GM19239 (cell line): ENCODE data around the gene SNPH.
A peak's percentile ranks its signal among the peaks of the same experiment; 100 is the strongest.

Experiments used
- DNase-seq: peaks from one replicate; pipeline ENCODE4 v3.0.0; 2011; ENCODE audit warnings: low spot score; ENCODE audit not compliant: insufficient read length
- FAIRE-seq: peaks from 2 replicates; lab custom pipeline; 2011; peaks lifted over from hg19 to GRCh38; lab: Jason Lieb, UNC

The SNPH gene

DNA sequence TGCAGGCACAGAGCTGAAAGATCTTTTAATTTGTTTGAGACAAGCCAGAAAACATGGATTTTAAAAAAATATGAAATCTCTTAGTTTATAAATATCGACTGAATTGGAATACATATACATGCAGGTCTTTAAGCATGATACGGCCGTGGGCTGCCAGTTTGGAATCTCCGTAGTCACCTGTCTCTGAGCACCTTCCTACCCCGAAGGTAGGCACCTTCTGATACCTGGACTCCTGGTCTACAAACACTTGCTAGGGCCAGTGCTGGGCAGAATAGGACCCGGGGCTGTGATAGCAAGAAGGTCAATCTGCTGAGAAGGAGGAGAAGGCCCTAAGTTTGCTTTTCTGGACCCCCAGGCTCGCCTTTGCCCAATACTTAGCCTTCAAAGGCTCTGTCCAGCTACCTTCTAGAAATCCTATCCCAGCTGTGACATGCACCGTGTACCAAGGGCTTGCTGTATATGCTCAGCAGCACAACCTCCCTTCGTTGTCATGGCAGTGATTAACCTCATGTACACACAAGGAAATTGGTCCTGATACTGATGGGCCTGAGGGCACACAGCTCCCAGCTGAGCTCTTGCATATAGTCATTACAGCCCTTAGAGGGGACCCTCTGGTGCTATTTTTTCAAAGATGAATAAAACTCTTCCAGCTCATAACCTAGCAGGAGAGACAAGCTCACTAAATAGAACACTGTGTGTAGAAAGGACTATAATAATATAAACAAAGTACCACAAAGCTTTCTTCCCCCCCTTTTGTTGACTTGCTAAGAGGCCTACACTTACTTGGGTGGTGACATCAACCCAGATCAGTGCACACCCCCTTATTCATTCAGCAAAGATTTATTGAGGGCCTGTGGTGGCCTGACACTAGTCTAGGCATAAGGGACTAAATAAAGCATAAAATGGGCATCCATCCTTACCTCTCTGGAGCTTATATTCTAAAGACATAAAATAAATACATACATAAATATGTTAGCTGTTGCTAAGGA is 17.7 kb downstream of the SNPH start:
- DNase-seq: no peak
- FAIRE-seq: no peak

DNA sequence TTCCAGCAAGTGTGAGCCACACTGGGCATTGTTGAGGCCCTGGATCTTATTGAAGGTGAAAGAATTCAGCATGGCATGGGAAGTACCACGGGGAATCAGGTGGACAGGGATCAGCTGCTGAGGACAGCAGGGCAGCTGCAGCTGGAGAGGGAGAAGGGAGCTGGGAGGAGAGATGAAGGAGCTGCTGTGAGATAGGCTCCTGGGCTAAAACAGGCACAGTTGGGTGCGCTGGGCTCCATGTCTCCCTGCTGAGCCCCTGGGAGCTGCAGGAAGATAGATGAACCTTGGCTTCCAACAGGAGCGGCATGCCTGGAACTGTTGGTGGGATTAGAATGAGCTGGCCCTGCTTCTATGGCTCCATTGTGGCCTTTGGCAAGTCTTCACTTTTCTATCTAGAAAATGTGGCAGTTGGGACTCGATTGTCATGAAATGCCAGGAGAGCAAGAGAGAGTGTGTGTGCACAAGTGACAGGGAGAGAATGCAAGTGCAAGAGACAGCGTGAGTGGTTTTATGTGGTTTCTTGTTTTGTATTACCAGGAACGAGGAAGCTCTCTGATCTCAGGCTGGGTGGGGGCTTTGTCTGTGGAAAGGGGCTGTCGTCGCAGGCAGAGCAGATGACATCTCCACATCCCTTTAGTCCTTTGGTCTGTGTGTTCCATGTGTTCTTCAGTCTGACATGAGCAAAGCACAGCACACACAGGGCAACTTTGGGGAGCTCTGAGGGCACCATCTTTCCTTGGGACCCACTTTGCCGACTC is 20.4 kb downstream of the SNPH start:
- FAIRE-seq: no peak
- no peak for DNase-seq

DNA sequence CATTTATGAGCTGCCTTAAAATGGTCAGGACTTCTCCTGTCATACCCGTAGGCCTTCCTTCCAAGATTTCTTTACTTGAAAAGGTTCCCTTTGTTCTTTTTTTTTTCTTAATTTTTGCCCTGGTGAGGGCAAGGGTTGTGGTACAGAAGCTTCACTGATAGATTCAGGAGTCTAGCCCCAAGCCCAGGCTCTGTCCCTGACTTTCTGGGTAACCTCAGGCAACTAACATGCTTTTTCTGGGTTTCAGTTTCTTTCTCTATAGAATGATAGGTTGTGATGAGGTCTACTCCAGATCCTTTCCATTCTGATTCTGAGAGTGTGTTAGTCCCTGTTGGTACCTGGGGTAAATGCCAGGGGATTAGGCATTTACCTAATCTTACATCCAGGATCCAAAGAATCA is 21.2 kb downstream of the SNPH start:
- FAIRE-seq (no peak), DNase-seq (no peak)

DNA sequence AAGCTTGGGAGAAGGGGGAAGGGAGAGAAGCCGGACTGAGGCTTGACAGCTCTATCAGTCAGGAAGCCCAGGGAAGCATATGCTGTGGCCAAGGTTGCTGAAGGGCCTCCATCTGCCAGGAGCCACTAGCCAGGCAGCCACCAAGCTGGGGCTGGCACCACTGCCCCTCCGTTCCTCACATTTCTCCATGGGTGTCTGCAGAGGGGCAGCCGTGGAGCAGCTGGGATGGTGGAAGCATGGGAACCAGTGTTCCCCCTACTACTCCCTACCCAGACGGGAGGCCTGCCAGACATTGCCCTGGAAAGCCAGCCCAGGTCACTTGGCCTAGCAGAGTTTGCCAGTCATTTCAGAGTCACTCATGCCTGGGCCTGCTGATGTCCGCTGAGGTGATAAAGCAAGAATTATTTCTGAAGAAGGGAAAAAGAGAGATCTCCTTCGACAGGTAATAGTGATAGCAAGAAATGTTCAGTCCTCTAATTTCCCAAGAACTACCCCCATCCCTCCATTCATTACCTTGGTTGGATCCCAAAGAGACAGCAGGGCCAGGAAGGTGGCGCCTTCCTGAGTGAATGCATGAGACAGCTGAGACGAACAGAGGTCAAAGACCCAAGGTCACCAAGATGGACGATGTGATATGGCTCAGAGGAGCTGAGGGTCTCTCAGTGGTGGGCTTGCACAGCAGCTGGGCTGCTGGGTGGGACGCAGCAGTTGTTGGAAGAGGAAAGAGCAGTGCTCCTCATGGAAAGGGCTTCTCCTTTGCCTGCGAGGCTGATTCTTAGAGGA is 21.9 kb downstream of the SNPH start:
- FAIRE-seq (no peak), DNase-seq (no peak)

DNA sequence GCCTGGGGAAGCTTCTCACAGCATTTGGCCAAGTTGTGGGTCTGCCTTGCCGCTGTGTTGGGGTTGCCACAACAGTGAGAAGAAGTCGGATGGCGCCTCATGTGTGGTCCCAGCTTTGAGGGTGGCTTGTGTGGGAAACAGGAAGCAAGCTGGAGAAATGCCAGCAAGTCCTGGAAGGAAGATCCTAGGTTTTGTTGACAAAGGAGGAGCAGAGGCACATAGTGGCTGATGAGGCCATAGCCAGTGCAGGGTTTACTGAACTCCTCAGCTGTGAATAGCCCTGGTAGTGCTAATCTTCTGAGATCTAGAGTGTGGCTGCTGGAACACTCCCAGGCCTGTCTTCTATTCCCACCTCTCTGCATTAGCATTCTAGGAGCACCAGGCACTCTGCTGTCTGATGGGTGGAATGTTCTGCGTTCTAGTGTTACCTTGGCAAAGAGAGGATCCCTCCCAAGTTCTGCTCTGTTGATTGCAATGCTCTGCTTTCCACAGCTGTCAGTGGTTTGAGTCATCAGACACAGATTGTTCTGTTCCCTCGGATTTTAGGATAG is 25.2 kb downstream of the SNPH start:
- FAIRE-seq: no peak

DNA sequence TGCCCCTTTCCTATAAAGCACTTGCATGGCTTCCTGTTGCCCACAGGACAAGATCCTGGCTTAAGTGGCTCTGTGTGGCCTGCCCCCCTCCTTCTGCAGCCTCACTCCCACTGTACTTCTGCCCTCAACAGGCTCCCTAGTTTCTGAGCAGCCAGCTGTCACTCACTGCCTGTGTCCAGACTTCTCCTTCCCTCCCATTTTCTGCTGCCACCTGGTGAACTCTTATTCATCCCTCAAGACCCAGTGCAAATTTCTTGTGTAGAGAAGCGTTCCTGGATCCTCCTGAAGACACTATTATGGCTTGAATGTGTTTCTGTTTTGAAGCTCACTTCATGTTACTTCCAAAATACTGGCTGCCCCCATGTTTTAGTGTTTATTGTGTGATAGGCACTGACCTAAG is 26.5 kb downstream of the SNPH start:
- DNase-seq (no peak), FAIRE-seq (no peak)

More for the DNA sequence above, 25.2 kb downstream of the SNPH start:
- no peak for DNase-seq

DNA sequence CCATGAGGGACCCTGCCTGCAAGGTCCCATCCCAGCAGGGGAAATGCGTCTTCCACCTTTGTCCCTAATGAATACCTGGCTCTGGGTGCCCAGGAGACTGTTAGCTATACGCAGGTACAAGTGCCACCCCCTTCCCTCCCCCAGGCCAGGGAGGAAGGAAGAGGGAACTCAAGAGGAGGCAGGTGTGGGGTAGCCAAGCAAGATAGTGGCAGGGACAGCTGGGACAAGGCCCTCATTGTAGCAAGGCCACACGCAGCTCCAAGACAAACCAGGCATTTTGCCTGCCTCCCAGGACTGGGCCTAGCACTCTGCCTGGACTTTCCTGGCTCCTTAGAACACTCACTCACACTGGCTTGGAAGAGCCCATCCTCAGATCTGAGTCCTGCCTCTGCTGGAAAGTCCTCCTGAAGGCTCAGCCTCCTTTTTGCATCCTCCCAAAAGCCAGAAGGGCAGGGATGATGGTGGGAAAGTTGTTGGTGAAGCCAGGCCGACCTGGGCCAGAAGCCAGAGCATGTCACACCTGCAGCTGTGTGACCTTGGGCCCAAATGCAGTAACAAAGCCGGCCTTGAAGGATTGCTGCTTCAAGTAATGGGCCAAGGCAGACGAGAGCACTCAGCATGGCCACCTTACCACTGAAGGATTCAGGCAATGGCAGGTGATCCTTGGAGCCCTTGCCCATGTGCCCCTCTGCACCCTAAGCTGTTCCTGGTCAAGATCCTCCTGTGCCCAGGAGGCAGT is 27.7 kb downstream of the SNPH start:
- no peak for DNase-seq
- no peak for FAIRE-seq

DNA sequence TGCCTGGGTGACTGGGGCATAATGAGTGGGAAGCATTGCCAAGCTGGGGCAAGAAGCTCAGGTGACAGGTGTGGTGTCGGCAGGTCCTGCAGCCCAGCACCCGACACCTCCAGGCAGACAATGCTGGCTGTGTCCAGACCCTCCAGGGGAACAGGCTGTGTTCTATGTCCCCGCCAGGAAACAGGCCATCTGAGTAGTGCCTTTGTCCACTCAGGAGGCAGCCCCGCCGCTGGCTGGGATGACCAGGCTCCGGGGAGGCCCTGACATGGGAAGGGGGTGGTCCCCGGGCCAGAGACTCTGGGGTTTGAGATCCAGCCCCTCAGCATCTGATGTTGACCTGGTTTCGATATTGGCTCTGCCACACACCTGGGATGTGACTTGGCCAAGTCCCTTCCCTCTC is 28.4 kb downstream of the SNPH start:
- no peak for DNase-seq
- FAIRE-seq: no peak

DNA sequence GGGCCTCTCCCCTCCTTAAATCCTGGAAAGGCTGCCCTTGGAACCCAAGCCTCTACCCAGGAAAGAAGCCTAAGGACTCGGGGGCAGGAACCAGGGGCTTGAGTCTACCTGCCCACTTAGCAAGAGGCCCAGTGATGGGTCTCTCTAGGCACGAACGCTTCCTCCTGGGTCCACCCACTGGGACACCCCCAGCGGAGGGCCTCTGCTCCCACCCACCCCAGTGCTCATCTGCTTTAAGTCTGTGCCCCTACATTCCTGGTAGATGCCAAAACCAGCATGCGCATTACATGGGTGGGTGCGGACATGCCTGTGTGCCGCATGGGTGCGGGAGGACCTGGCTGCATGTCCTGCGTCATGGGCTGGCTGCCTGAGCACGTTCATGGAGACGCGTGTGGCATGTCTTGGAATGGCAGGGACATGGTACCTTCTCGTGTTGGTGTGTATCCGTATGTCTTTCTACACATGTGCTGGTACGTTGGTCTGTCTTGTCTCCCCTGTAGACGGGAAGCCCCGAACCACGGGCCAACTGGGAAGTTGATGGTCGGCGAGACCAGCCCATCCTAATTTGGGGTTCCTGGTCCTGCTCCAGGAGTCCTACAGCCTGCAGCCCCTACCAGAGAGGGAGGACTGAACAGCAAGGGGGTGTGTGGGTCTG is 29.3 kb downstream of the SNPH start:
- FAIRE-seq (no peak), DNase-seq (no peak)

DNA sequence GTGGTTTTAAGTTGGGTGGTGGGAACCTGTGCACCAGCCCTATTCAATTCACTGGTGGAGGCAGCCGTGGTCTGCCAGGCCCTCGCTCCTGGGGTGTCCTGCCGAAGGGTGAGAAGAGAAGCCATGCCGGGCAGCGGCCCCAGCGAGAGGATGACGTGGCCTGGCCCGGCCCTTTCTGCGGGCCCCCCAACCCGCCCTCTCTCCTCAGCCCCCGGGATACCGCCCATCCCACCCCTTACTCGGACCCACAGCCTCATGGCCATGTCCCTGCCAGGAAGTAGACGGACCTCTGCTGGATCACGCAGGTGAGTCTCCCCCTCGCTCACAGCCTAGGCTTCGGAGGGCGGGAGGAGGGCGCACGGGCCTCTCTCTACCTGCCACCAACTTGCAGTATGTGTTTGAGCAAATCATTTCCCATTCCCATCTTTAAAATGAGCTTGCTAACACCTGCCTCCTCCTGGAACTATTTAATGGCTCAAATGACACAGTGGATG is 30.1 kb downstream of the SNPH start:
- DNase-seq: no peak
- no peak for FAIRE-seq

DNA sequence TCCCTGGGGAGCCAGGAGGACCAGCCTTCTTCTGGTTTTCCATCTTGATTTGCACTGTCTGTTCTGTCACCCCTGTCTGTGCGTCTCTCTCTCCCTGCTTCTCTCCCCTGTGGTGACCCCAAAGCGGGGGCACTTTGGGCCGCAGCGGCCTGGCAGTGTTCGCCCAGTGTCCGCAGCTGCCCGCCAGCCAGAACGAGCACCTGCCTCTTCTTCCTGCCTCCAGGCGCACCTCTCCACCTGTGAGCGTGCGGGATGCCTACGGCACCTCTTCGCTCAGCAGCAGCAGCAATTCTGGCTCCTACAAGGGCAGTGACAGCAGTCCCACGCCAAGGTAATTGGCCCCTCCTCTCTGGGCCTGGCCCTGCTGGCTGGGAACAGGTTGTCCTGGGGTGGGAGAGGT is 30.8 kb downstream of the SNPH start:
- no peak for FAIRE-seq
- no peak for DNase-seq

DNA sequence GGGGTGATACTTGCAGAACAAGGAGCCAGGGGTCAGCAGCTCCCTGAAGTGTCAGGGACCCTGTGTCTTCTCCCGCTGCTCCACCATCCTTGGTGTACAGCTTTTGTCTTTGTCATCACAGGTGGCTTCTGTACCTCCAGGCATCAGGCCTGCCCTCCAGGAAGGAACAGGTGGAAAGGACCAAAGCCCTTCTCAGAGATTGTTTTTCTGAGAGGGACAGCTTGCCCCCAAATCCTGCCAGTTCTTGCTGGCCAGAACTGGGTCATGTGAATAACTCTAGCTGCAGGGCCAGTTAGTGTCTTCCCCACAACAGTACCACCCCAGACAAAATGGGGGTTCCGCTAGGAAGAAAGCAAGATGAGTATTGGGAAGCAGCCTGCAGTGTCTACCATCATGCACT is 31.4 kb downstream of the SNPH start:
- DNase-seq (no peak), FAIRE-seq (no peak)

DNA sequence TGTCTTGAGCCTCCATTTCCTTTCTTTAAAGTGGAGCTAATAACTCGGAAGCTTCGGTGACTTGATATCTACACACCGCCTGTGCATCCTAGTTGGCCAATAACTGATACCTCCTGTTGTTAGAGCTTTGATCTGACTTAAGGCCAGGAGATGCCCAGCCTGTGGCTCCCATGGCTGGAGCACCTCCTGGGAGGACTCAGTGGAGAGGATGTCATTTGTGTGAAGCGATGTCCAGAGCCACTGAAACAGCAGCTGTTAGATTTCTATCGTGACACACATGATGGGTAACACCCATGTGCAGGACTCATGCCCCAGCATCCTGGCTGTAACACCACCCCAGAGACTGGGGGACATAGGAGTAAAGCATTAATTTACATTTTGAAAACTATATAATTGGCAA is 32.1 kb downstream of the SNPH start:
- DNase-seq: no peak
- no peak for FAIRE-seq

DNA sequence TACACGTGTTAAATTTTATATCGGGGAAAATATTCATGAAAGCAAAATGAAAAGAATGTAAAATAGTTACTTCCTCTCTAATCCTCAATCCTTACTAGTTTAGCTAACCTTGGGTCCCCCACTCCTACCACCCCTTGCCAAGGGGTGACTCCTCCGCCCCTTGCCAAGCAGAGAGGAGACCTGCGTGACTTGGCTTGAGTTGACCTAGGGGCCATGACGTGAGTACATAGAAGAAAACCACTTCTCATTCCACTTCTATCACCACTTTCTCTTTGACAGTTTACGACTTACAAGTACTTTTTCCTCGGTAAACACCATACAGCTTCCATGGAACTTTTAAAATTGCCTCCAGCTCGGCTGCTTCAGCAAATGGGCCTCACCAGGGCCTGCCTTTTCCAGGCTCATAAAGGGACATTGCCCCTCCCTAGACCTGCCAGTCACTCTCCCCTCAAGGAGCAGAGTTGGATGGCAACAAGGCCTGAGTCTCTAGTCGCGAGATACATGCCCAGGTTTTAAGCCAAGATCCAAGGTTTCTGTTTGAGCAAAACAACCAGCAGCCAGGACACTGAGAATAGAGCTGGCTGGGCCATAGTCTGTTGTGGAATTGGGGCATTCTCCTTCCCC is 32.9 kb downstream of the SNPH start:
- FAIRE-seq: no peak
- DNase-seq: no peak

DNA sequence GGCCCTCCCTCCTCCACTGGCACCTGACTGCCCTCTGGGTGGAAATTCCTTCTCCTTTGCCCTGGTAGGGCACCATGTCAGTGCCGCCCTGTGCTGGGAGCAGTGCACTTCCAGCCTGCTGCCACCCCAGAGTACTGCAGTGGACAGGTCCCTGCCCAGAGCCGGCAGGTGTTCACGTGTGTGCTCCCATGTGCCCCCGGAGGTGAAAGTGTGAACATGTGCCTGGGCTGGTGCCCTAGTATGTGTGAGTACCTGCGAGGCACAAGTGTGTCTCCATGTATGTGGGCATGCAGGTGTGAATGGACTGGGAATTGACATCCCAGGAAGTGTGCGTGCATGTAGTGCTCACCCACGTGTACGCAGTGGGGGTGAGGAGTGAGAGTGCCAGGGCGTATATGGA is 33.4 kb downstream of the SNPH start:
- FAIRE-seq (no peak), DNase-seq (peak; percentile 55)

DNA sequence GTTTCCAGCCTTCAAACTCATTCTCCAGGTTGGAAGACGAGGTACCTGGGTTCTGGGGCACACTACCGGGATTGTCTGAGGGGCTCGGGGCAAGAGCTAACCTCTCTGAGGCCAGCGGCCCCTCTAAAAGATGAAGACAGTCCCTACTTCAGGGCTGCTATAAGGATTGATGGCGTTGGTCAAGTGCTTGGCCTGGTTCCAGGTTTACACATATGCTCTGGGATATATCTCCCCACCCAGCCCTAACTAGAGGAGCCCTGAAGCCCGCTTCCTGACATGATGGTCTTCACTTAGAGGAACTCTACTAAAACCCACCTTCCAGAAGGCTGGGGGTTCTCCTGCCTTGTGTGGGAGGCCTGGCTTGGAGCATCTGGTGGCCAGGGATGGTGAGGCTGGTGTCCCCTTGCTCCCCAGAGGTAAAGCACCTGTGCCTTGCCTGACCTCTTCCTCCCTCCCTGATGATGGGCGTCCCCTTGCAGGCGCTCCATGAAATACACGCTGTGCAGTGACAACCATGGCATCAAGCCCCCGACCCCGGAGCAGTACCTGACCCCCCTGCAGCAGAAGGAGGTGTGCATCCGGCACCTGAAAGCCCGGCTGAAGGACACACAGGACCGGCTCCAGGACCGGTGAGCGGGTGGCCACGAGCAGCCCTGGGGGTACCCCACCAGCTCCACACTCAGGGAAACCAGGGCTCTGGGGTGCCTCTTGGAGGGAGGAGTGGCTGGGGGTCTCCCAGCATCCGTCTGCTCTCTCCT is 34.2 kb downstream of the SNPH start:
- FAIRE-seq: no peak
- no peak for DNase-seq

DNA sequence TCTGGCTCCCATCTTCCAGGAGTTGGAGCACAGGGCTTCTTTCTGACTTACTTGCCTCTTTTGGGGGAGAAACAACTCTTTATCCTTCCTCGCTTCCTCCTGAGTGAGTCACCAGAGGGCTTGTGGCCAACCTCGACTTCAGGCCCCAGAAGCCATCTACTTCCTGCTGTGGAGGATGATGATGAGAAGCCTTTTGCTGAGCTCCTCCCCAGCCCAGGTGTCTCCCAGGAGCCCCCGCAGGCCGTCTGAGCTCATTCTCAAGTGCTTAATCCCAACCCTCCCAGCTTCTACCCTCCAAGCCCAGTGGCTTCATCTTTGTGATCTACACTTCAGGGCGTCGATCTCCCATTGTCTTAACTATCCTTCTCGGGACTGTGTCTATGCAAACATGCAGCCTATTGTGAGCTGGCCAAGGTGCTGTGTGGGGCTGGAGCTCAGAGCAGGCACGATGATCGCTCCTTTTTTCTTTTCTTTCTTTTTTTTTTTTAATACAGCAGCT is 35.0 kb downstream of the SNPH start:
- no peak for FAIRE-seq
- no peak for DNase-seq
